Adipocyte (in vitro differentiated cells): ENCODE measurements around the gene CT47A7.
"Not testable (repeated sequence)": the region's sequence is repeated elsewhere in the genome, so short reads cannot be mapped to it uniquely, and the experiment has no call there.

Source experiments
- DNase-seq: peaks from one replicate; pipeline ENCODE4 v3.0.0-alpha.2; 2015; ENCODE audit warnings: low read depth
- H3K27me3 ChIP-seq: replicated peaks from 2 replicates; pipeline ENCODE4 v1.7.0; 2013; ENCODE audit warnings: mild to moderate bottlenecking, low read length, moderate library complexity; ENCODE audit not compliant: control insufficient read depth, insufficient read depth
- H3K36me3 ChIP-seq: 2 replicates; pipeline ENCODE4 v1.7.0; 2013; ENCODE audit warnings: low read length, mild to moderate bottlenecking, moderate library complexity; ENCODE audit not compliant: control insufficient read depth, insufficient read depth, severe bottlenecking
- H3K4me1 ChIP-seq: 2 replicates; pipeline ENCODE4 v1.7.0; 2013; ENCODE audit warnings: mild to moderate bottlenecking, low read length, moderate library complexity; ENCODE audit not compliant: control insufficient read depth, insufficient read depth
- H3K4me3 ChIP-seq: 2 replicates; pipeline ENCODE4 v1.7.0; 2013; ENCODE audit warnings: mild to moderate bottlenecking, low read length, moderate library complexity
- H3K9ac ChIP-seq: 2 replicates; pipeline ENCODE4 v1.7.0; 2013; ENCODE audit warnings: mild to moderate bottlenecking, low read length, moderate library complexity
- H3K9me3 ChIP-seq: 2 replicates; pipeline ENCODE4 v1.7.0; 2013; ENCODE audit warnings: mild to moderate bottlenecking, low read length, moderate library complexity; ENCODE audit not compliant: control insufficient read depth

Gene CT47A7

DNA sequence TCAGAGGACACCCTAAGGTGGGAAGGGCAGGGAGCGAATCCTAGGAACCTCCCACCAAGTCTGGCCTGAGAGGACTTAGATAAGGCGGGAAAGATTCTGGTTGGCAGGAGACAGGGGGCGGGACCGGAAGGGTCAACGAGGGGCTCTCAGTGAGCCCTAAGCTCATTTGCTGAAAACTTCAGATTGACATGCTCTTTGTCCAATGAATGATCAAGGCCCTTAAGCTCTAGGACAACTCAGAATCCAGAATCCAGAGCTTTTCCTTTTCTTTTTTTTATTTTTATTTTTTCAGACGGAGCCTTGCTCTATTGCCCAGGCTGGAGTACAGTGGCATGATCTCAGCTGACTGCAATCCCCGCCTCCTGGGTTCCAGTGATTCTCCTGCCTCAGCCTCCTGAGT lies at the start of gene CT47A7:
CT47A7 (minus strand) TSS at position 101 of the 400 bp plus-strand sequence. CDS start 255 bp downstream, outside the sequence.
- H3K27me3 ChIP-seq, H3K4me1 ChIP-seq, H3K36me3 ChIP-seq, H3K9me3 ChIP-seq, DNase-seq, H3K9ac ChIP-seq, H3K4me3 ChIP-seq: not testable (repeated sequence)

DNA sequence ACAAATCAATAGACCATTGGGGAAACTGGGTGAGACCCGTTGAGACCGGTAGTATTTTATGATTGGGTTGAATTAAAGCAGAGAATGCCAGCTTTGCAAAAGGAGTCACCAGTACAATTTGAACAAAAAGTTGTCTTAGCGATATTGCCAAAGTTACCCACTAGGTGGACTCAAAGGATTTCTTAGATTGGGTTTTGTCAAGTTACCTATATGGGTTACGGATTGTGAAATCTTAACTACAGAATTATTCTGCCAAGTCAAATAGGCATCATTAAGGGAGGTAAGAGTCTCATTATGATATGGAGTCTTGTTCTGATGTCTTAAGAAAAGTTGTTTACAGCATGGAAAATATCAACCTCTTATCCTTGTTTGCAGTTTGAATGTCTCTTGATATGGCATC lies 44.2 kb upstream of the CT47A7 start:
- no peaks in the 10 kb centered on the region for H3K27me3 ChIP-seq
- H3K9ac ChIP-seq = no peak overlapping the region
- H3K4me3 ChIP-seq = no peak overlapping the region
- no peaks in the 10 kb centered on the region for H3K4me1 ChIP-seq
- peak; percentile 18 for DNase-seq
- H3K36me3 ChIP-seq = no peaks in the 10 kb centered on the region
- H3K9me3 ChIP-seq = peaks cover under 1% of the 10 kb centered on the region

GRCh38 chrX:120999413-120999812 lies 43.0 kb upstream of the CT47A7 start:
- H3K27me3 ChIP-seq = no peaks in the 10 kb centered on the region
- H3K36me3 ChIP-seq = no peaks in the 10 kb centered on the region
- DNase-seq = no peak
- H3K9ac ChIP-seq = no peak overlapping the region
- H3K4me1 ChIP-seq = no peaks in the 10 kb centered on the region
- no peak overlapping the region for H3K4me3 ChIP-seq
- no peaks in the 10 kb centered on the region for H3K9me3 ChIP-seq

GRCh38 chrX:120985660-120986059 lies 29.3 kb upstream of the CT47A7 start, which contains the start of gene CT47A1:
CT47A1 (minus strand) TSS chrX:120985760; CDS start chrX:120985529, 231 bp downstream.
- H3K4me1 ChIP-seq, DNase-seq, H3K4me3 ChIP-seq, H3K9ac ChIP-seq, H3K9me3 ChIP-seq, H3K36me3 ChIP-seq, H3K27me3 ChIP-seq: not testable (repeated sequence)
